Measurements from ENCODE around the gene AGTPBP1. TPM values are rescaled to one million over a fixed set of nuclear protein-coding genes. Genes with fewer than 3 reads are reported as not detected.

AGTPBP1 gene
- total and polyA plus RNA-seq, 9 of the 15 experiments (the other 6 are each of a cell fraction or from before 2014, with no cell fraction given), result 1.4 to 7.9 (median 4.6) TPM

GRCh38 chr9:85741875-85742596 lies at the start of gene AGTPBP1 (continued):
- TF ChIP-seq NR2C2 (CRISPR knock-in tag; IDR thresholded peaks at IDR 0.05) (no peak), NR2C2 (tag; IDR thresholded peaks at IDR 0.05) (no peak; the same call in 1 of the 2 replicates), ZNF717 (CRISPR knock-in tag; IDR thresholded peaks at IDR 0.05) (no peak), FUS (optimal IDR thresholded peaks at IDR 0.05; ENCODE audit: low read depth, low read length) (no peak), CC2D1A (IDR thresholded peaks at IDR 0.05) (no peak), POLR2B (IDR thresholded peaks at IDR 0.05; ENCODE audit: low read depth, partially characterized antibody) (no peak), HNRNPUL1 (IDR thresholded peaks at IDR 0.05; ENCODE audit: low read length) (no peak), STAT5B (CRISPR knock-in tag; IDR thresholded peaks at IDR 0.05) (no peak), SMARCB1 (IDR thresholded peaks at IDR 0.05; ENCODE audit: insufficient read length, low read depth) (no peak), ZNF197 (CRISPR knock-in tag; IDR thresholded peaks at IDR 0.05; ENCODE audit: low read depth) (no peak), ZKSCAN1 (IDR thresholded peaks at IDR 0.05; ENCODE audit: low read depth, low read length) (no peak), RBM39 (optimal IDR thresholded peaks at IDR 0.05; ENCODE audit: low read depth, low read length) (no peak), ILK (tag; IDR thresholded peaks at IDR 0.05; ENCODE audit: borderline replicate concordance, low read depth) (no peak), E2F3 (CRISPR knock-in tag; IDR thresholded peaks at IDR 0.05) (0 out of 2 replicates have a peak, but pooled peaks have one; percentile 23), KLF13 (tag; IDR thresholded peaks at IDR 0.05; ENCODE audit: borderline replicate concordance, low read depth) (no peak), ZNF766 (CRISPR knock-in tag; conservative IDR thresholded peaks at IDR 0.05) (no peak), CREM (IDR thresholded peaks at IDR 0.05; ENCODE audit: low read depth) (peak; percentile 60), MTA2 (IDR thresholded peaks at IDR 0.05; ENCODE audit: low read depth) (no peak), ARHGAP35 (IDR thresholded peaks at IDR 0.05; ENCODE audit: partially characterized antibody) (no peak), CBFA2T2 (conservative IDR thresholded peaks at IDR 0.05) (no peak)
- TF ChIP-seq, protein P1, sequence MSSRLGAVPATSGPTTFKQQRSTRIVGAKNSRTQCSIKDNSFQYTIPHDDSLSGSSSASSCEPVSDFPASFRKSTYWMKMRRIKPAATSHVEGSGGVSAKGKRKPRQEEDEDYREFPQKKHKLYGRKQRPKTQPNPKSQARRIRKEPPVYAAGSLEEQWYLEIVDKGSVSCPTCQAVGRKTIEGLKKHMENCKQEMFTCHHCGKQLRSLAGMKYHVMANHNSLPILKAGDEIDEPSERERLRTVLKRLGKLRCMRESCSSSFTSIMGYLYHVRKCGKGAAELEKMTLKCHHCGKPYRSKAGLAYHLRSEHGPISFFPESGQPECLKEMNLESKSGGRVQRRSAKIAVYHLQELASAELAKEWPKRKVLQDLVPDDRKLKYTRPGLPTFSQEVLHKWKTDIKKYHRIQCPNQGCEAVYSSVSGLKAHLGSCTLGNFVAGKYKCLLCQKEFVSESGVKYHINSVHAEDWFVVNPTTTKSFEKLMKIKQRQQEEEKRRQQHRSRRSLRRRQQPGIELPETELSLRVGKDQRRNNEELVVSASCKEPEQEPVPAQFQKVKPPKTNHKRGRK (tag; IDR thresholded peaks at IDR 0.05), result no peak
- TF ChIP-seq, protein P2, sequence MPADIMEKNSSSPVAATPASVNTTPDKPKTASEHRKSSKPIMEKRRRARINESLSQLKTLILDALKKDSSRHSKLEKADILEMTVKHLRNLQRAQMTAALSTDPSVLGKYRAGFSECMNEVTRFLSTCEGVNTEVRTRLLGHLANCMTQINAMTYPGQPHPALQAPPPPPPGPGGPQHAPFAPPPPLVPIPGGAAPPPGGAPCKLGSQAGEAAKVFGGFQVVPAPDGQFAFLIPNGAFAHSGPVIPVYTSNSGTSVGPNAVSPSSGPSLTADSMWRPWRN (IDR thresholded peaks at IDR 0.05; ENCODE audit: low read depth), result no peak
- TF ChIP-seq, protein P3, sequence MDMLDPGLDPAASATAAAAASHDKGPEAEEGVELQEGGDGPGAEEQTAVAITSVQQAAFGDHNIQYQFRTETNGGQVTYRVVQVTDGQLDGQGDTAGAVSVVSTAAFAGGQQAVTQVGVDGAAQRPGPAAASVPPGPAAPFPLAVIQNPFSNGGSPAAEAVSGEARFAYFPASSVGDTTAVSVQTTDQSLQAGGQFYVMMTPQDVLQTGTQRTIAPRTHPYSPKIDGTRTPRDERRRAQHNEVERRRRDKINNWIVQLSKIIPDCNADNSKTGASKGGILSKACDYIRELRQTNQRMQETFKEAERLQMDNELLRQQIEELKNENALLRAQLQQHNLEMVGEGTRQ (CRISPR knock-in tag; IDR thresholded peaks at IDR 0.05), result peak; percentile 53; the same call in 1 of the 2 replicates
- TF ChIP-seq, protein P4, sequence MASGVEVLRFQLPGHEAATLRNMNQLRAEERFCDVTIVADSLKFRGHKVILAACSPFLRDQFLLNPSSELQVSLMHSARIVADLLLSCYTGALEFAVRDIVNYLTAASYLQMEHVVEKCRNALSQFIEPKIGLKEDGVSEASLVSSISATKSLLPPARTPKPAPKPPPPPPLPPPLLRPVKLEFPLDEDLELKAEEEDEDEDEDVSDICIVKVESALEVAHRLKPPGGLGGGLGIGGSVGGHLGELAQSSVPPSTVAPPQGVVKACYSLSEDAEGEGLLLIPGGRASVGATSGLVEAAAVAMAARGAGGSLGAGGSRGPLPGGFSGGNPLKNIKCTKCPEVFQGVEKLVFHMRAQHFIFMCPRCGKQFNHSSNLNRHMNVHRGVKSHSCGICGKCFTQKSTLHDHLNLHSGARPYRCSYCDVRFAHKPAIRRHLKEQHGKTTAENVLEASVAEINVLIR (CRISPR knock-in tag; IDR thresholded peaks at IDR 0.05), result no peak
- TF ChIP-seq, protein P5, sequence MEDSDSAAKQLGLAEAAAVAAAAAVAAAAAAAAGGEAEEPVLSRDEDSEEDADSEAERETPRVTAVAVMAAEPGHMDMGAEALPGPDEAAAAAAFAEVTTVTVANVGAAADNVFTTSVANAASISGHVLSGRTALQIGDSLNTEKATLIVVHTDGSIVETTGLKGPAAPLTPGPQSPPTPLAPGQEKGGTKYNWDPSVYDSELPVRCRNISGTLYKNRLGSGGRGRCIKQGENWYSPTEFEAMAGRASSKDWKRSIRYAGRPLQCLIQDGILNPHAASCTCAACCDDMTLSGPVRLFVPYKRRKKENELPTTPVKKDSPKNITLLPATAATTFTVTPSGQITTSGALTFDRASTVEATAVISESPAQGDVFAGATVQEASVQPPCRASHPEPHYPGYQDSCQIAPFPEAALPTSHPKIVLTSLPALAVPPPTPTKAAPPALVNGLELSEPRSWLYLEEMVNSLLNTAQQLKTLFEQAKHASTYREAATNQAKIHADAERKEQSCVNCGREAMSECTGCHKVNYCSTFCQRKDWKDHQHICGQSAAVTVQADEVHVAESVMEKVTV (CRISPR knock-in tag; IDR thresholded peaks at IDR 0.05), result no peak

Data from K562 (cell line).